Activated naive CD8-positive, alpha-beta T cell treated with anti-CD3 and anti-CD28 coated beads, Interleukin-2, amount 50 U/mL, for 24 hours (primary cell): ENCODE measurements around the gene MILR1.
"Not testable (repeated sequence)": the region's sequence is repeated elsewhere in the genome, so short reads cannot be mapped to it uniquely, and the experiment has no call there.

ENCODE experiments used
- ATAC-seq: fragments of 150-1000 bp; cut with Tn5 transposase; one replicate; pipeline ENCODE4 v1.10.0; 2021
- DNase-seq: peaks from one replicate; pipeline ENCODE4 v3.0.0; 2021
- H3K27ac Mint-ChIP-seq: one replicate; pipeline ENCODE4 v1.8.0; 2021; ENCODE audit warnings: mild to moderate bottlenecking, mixed read lengths
- H3K27me3 Mint-ChIP-seq: one replicate; pipeline ENCODE4 v1.8.0; 2021; ENCODE audit warnings: mixed read lengths
- H3K36me3 Mint-ChIP-seq: one replicate; pipeline ENCODE4 v1.8.0; 2021; ENCODE audit warnings: low read depth, mixed read lengths
- H3K4me1 Mint-ChIP-seq: one replicate; pipeline ENCODE4 v1.8.0; 2021; ENCODE audit warnings: mixed read lengths
- H3K4me3 Mint-ChIP-seq: one replicate; pipeline ENCODE4 v1.8.0; 2021; ENCODE audit warnings: mild to moderate bottlenecking, moderate library complexity, mixed read lengths
- H3K9me3 Mint-ChIP-seq: one replicate; pipeline ENCODE4 v1.8.0; 2021; ENCODE audit warnings: mixed read lengths

Gene MILR1

DNA sequence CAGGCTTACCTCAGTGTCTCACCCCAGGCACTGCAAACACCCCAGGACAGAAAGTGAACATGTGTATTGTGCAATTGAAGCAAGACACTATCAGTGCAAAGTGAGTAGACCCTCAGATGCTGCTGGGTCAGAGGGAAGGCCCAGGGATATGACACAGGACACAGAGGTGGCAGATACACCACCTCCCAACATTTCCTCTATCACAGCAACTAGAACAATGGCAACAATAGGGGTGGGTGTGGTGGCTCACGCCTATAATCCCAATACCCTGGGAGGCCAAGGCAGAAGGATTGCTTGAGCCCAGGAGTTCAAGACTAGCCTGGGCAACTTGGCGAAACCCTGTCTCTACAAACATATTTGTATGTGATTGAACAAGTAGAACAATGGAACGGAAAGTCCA is 22.5 kb downstream of the MILR1 start:
- DNase-seq (no peak), ATAC-seq (no peak)
- Mint-ChIP-seq H3K27ac (no peak overlapping the region), H3K36me3 (no peaks in the 10 kb centered on the region), H3K4me1 (peaks cover 2% of the 10 kb centered on the region), H3K27me3 (no peaks in the 10 kb centered on the region), H3K4me3 (no peak overlapping the region), H3K9me3 (no peaks in the 10 kb centered on the region)

DNA sequence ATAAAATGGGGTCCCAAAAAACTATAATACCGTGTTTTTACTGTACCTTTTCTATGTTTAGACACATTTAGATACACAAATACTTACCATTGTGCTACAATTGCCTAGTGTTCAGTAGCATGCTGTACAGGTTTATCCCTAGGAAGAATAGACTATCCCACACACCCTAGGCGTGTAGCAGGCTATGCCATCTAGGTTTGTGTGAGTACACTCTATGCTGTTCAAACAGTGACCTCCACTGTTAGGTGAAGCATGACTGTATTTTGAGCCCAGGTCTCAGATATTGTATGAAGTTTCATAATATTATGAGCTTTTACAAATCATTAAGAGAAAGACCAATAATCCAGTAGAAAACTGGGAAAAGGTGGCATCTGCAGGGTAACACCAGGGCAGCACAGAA is 23.6 kb downstream of the MILR1 start:
- ATAC-seq (no peak), DNase-seq (no peak)
- H3K27ac Mint-ChIP-seq: no peak overlapping the region
- no peak overlapping the region for H3K4me3 Mint-ChIP-seq
- no peaks in the 10 kb centered on the region for H3K9me3 Mint-ChIP-seq
- H3K36me3 Mint-ChIP-seq: peaks cover 4% of the 10 kb centered on the region
- peaks cover 2% of the 10 kb centered on the region for H3K4me1 Mint-ChIP-seq
- no peaks in the 10 kb centered on the region for H3K27me3 Mint-ChIP-seq

DNA sequence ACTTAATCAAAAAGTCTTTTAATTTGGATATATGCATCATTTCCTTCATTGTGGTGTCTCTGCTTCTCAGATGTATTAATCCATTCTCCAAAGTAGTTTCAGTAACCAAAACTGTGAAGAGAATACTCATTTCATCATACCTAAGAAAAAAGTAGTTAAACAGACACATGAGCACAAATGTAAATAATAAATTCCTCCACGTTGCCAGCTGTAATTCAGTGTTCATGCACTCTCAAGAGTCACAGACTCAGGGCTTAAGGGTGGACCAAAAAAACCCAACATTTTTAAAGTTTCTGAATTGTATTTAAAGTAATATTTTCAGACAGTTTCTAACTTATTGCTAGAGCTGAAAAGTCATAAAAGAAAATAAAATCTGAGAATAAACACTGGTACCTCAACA is 28.9 kb downstream of the MILR1 start:
- no peaks in the 10 kb centered on the region for H3K9me3 Mint-ChIP-seq

DNA sequence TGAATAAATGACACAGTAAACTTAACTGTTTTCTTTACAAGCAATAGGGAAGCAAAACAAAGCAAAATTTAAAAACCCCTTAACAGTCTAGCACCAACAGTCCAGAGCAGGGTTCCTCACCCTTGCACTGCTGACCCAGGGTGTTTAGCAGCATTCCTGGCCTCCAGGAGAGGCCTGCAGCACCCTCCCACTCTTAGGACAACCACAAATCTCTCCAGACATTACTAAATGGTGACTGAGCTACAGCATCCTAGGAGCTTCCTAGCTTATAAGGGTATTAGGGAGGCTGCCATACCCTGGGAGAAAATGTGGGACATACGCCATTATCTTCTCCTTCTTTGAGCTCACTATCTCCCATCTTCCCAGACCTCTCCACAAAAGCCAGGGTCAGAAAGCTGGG is 32.0 kb downstream of the MILR1 start:
- ATAC-seq (no peak), DNase-seq (no peak)

More for the DNA sequence above, 28.9 kb downstream of the MILR1 start:
- Mint-ChIP-seq H3K27ac (no peak overlapping the region), H3K36me3 (peaks cover 15% of the 10 kb centered on the region), H3K4me1 (peaks cover 2% of the 10 kb centered on the region), H3K4me3 (no peak overlapping the region), H3K27me3 (no peaks in the 10 kb centered on the region)
- DNase-seq (no peak), ATAC-seq (no peak)

DNA sequence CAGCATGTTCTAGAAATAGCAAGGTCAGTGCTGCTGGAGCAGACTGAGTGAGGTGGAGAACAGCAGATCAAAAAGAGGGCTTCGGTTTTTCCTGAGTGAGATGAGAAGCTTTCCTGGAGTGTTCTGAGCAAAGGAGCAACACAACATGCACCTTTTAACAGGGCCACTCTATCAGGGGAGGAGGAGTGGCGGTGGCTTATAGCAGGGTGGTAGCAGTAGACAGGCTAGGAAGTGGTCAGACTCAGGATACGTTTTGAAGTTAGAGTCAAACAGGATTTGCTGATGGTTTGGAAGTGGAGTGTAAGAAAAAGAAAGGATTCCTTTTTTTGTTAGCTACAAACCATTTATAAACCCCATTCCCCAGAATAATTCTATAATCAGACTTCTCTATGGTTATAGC is 35.5 kb downstream of the MILR1 start:
- H3K27ac Mint-ChIP-seq: no peak overlapping the region
- ATAC-seq: no peak
- no peaks in the 10 kb centered on the region for H3K9me3 Mint-ChIP-seq

More for the DNA sequence above, 32.0 kb downstream of the MILR1 start:
- Mint-ChIP-seq H3K27ac (no peak overlapping the region), H3K27me3 (no peaks in the 10 kb centered on the region), H3K4me3 (no peak overlapping the region), H3K36me3 (peaks cover 38% of the 10 kb centered on the region), H3K9me3 (no peaks in the 10 kb centered on the region), H3K4me1 (no peaks in the 10 kb centered on the region)

DNA sequence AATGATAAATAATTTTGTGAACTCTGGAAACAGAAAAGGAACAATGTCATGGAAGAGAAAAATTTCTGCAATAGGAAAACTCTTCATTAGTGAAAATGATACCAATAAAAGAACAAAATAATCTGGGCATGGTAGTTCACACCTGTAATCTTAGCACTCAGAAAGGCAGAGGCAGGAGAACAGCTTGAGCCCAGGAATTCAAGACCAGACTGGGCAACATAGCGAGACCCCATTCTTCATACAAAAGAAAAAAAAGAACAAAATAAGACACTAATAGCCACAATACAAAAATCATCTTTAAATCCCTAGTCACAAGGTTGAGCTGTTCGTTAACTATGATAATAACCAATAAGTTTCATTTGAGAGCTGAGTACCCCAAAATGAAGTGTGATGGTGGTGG is 39.4 kb downstream of the MILR1 start:
- no peak overlapping the region for H3K27ac Mint-ChIP-seq
- no peak for DNase-seq
- H3K27me3 Mint-ChIP-seq: no peaks in the 10 kb centered on the region
- peaks cover 9% of the 10 kb centered on the region for H3K4me1 Mint-ChIP-seq
- H3K4me3 Mint-ChIP-seq: no peak overlapping the region
- H3K36me3 Mint-ChIP-seq: peaks cover 60% of the 10 kb centered on the region
- no peaks in the 10 kb centered on the region for H3K9me3 Mint-ChIP-seq
- ATAC-seq: no peak

More for the DNA sequence above, 35.5 kb downstream of the MILR1 start:
- H3K36me3 Mint-ChIP-seq: peaks cover 49% of the 10 kb centered on the region
- no peaks in the 10 kb centered on the region for H3K4me1 Mint-ChIP-seq
- no peak overlapping the region for H3K4me3 Mint-ChIP-seq
- no peaks in the 10 kb centered on the region for H3K27me3 Mint-ChIP-seq
- no peak for DNase-seq

DNA sequence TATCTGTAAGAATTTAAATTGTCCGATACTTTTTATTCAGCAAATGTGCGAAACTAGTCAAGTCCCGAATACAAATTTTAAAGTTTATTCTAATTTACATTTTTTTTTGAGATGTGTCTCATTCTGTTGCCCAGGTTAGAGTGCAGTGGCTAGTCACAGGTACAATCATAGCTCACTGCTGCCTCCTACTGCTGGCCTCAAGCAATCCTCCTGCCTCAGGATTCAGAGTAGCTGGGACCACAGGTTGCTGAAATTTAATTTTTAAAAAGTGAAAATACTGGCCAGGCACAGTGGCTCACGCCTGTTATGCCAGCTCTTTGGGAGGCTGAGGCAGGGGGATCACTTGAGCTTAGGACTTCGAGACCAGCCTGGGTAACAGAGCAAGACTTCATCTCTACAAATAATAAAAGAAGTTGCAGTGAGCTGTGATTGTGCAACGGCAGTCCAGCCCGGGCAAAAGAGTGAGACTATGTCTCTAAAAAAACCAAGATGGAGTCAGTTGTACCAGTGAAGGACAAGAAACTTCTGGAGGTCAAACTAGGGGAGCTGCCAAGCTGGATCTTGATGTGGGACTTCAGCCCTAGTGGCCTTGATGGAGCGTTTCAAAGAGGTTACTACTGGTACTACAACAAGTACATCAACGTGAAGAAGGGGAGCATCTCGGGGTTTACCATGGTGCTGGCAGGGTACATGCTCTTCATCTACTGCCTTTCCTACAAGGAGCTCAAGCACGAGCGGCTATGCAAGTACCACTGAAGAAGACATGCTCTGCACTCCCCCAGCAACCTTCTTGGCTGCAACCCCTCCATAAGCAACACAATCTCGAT is 42.3 kb downstream of the MILR1 start:
- Mint-ChIP-seq H3K27me3 (no peaks in the 10 kb centered on the region), H3K4me1 (peaks cover 34% of the 10 kb centered on the region), H3K27ac (no peak overlapping the region), H3K36me3 (peaks cover 52% of the 10 kb centered on the region), H3K4me3 (no peak overlapping the region), H3K9me3 (no peaks in the 10 kb centered on the region)
- DNase-seq (peak; percentile 58), ATAC-seq (peak; percentile 59)

DNA sequence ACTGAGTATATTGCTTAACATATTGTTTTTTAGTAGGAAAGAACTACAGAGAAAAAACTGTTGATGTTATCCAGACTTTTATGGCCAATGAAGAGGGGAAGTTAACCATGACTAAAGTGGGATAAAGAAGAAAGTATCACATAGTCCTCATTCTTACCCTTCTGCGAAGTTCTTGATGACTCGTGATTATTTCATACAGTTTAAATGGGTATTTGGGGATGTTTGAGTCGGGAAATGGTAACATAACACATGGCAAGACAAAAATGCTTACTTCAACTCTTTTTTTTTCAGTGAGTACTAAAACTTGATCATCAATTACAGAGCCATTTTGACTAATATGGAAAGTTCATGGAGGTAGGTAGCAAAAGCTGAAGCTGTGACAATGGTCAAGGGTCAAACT is 43.1 kb downstream of the MILR1 start:
- Mint-ChIP-seq H3K4me1 (peaks cover 38% of the 10 kb centered on the region), H3K27ac (no peak overlapping the region), H3K27me3 (no peaks in the 10 kb centered on the region), H3K9me3 (no peaks in the 10 kb centered on the region), H3K4me3 (no peak overlapping the region), H3K36me3 (peaks cover 56% of the 10 kb centered on the region)
- ATAC-seq (no peak), DNase-seq (no peak)

DNA sequence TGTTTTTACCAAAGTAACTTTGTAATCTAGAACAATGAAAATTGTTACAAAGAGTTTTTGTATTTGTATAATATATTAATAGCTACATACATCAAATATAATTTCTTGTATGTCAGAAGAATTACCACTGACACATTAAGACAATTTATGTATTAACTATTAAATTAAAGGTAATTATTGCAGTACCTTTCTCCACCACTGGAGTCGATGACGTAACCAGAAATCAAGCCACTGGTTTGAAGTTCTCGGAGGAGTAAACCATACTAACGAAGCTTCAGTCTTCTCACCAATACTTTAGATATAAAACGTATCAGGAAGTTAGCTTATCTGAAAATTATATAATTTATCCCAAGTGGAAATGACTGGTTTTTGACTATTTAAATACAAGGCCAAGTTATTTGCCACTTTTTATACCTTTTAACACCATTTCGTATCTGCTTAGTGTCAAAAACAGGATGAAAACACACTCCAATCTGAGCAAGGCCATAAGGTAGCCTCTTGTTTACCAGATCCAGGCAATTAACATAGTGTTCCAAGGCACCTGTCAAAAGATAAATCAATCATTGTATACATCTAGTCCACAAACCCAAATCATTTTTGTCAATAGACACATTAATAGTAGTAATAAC is 43.7 kb downstream of the MILR1 start:
- no peaks in the 10 kb centered on the region for H3K9me3 Mint-ChIP-seq
- peaks cover 56% of the 10 kb centered on the region for H3K36me3 Mint-ChIP-seq
- H3K4me1 Mint-ChIP-seq: peaks cover 44% of the 10 kb centered on the region
- ATAC-seq: no peak
- no peak overlapping the region for H3K27ac Mint-ChIP-seq
- peaks cover 2% of the 10 kb centered on the region for H3K27me3 Mint-ChIP-seq
- peak; percentile 16 for DNase-seq
- H3K4me3 Mint-ChIP-seq: peak overlapping the region; percentile 51

DNA sequence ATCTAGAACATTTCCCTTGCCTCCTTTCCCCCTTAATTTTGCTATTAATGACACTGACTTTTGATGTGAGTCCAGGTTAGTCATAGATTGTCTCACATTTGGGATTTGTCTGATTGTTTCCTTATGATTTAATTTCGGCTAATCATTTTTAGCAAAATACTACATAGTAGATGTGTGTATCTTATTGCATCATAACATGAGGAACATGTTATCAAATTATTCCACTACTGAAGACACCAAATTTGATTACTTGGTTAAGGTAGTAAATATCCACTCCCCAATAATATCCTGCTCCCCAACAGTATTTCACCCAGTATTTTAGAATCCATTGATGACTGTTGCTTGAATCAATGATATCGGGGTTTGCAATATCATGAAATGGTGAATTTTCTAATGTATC is 45.2 kb downstream of the MILR1 start:
- Mint-ChIP-seq H3K4me1 (peaks cover 58% of the 10 kb centered on the region), H3K36me3 (peaks cover 60% of the 10 kb centered on the region)

DNA sequence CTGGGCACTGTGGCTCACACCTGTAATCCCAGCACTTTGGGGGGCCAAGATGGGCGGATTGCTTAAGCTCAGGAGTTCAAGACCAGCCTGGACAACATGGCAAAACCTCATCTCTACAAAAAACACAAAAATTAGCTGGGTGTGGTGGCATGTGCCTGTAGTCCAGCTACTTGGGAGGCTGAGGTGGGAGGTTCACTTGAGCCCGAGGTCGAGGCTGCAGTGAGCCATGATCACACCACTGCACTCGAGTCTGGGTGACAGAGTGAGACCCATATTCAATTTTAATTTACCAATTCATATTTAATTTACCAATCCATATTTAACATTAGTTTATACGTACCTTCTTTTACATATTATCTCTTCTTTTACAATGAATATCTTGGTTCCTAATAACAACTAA is 46.4 kb downstream of the MILR1 start:
- not testable (repeated sequence) for H3K9me3 Mint-ChIP-seq, ATAC-seq, H3K27ac Mint-ChIP-seq, H3K27me3 Mint-ChIP-seq, DNase-seq
- H3K36me3 Mint-ChIP-seq: peaks cover 67% of the 10 kb centered on the region
- H3K4me1 Mint-ChIP-seq: peaks cover 67% of the 10 kb centered on the region
- H3K4me3 Mint-ChIP-seq: peak overlapping the region; percentile 100

More for the DNA sequence above, 45.2 kb downstream of the MILR1 start:
- DNase-seq: no peak
- H3K9me3 Mint-ChIP-seq: no peaks in the 10 kb centered on the region
- peaks cover 2% of the 10 kb centered on the region for H3K27me3 Mint-ChIP-seq
- peak overlapping the region; percentile 52 for H3K27ac Mint-ChIP-seq
- ATAC-seq: no peak
- H3K4me3 Mint-ChIP-seq: peak overlapping the region; percentile 100

DNA sequence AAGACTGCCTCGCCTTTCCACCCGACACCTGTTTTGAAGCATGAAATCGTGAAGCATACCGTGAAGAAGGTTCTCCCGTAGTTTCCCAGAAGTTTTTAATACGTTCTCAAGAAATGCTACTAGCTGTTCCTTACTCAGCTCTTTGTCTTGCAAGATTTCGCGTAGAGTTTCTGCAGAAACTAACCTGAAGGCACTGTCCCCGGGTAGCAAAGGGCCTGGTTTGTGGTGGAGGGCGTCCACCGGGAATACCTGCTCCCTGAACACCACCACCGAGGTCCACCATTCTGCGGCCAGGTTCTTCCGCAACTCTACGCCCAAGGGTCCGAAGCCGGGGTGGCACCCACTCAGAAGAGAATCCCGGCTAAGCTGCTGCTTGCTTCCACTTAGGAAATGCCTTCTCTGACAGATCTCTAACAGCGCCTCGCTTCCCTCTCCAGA is 47.5 kb downstream of the MILR1 start:
- H3K4me3 Mint-ChIP-seq: peak overlapping the region; percentile 100
- peak overlapping the region; percentile 100 for H3K27ac Mint-ChIP-seq
- H3K4me1 Mint-ChIP-seq: peaks cover 78% of the 10 kb centered on the region
- H3K27me3 Mint-ChIP-seq: peaks cover 2% of the 10 kb centered on the region
- peaks cover 68% of the 10 kb centered on the region for H3K36me3 Mint-ChIP-seq
- DNase-seq (no peak), ATAC-seq (no peak)
- H3K9me3 Mint-ChIP-seq: no peaks in the 10 kb centered on the region

DNA sequence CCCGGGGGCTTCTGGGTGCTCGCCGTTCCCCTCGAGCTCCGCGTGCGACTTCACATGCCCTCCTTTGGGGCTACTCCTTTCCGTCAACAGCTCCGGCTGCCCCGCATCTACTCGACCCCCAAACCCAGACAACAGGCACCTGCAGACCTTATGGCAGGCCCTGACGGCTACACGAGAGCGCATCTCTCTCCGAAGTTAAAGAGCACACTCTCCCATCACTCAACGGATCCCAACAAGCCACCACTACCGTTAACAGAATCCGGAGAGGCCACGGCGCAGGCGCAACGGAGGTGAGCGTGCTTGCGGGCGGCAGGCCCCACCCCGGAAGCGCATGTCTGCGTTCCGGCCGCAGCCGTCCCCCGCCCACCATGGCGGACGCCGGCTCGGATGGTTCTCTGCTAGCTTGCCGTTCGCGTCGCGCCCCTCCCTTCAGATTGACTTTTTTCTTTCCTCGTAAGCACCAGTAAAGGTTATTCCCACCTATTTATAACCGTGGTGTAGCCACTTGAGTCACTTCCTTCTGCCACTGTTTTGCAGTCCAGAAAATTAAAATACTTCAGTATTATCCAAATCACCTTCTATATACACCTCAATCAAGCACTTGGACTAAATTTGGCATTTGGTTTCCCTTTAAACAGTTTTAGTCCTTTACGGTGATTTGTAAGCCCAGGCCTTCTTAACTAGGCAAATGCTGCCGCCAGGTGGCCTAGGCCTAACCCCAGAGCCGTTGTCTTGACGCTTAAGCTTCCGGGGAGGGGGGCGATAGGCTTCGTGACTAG is 48.1 kb downstream of the MILR1 start, which contains the start of gene POLG2:
Gene POLG2, minus strand, starts transcription at position 269 of the 779 bp plus-strand sequence. Its CDS starts 86 bp downstream, at position 183.
- Mint-ChIP-seq H3K36me3 (peaks cover 71% of the 10 kb centered on the region), H3K27ac (peak within 1 kb of the TSS; percentile 100), H3K27me3 (peaks cover 2% of the 10 kb centered on the region), H3K4me1 (peaks cover 83% of the 10 kb centered on the region), H3K4me3 (peak within 1 kb of the TSS; percentile 100), H3K9me3 (no peaks in the 10 kb centered on the region)
- ATAC-seq (peak; percentile 82), DNase-seq (peak; percentile 96)

DNA sequence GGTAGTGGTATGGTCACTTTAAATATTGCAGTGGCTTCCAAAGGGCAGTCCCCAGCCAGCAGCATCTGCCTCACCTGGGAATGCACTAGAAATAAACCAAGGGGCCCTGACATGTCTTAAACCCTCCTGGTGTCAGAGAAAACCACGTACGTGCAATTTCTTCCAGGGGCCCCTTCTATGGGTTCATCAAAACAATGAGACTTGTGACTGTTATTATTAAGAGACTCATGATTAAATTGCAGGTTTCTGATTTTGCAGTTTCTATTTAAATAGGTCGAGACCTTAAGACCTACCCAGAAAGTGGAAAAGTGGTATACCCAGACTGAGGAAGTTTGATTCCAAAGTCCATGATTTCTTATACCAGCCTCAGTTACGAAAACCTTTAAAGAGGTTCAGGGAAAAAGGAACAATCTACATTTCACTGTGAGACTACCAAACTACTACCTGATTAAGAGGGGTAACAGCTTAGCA is 48.7 kb downstream of the MILR1 start:
- Mint-ChIP-seq H3K9me3 (no peaks in the 10 kb centered on the region), H3K4me3 (peak overlapping the region; percentile 100), H3K27ac (peak overlapping the region; percentile 100), H3K27me3 (peaks cover 2% of the 10 kb centered on the region), H3K4me1 (peaks cover 86% of the 10 kb centered on the region), H3K36me3 (peaks cover 73% of the 10 kb centered on the region)
- DNase-seq (no peak), ATAC-seq (peak; percentile 50)
